ENCODE data around the gene CCDC152. TPM values are rescaled to one million over a fixed set of nuclear protein-coding genes. Genes with fewer than 3 reads are reported as not detected.

CCDC152 gene
- total RNA-seq, 1 donor from 2014 or later = not detected

DNA sequence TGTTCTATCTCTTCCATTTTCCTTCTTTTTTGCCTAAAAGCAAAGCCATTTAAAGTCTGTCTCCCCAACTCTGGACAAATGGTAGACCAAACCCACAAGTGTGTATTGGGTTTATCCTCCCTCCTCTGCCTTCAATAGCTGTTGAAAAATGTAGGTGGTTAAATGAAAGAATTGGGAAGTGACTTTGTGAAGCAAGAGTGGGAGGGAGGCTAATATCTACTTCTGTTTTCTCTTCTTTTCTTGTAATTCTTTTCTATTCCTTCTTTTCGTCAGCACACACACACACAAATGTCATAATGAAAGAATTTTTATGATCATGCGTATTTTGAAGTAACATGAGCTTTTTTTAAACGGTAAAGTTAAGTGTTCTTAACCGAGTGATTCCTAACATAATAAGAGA lies 3.8 kb downstream of the CCDC152 start:
- Histone ChIP-seq H3K4me1 (no peaks in the 10 kb centered on the region), H3K27me3 (no peaks in the 10 kb centered on the region), H3K4me3 (no peak overlapping the region), H3K36me3 (no peaks in the 10 kb centered on the region), H3K9me3 (no peaks in the 10 kb centered on the region), H3K27ac (no peak overlapping the region)
- no peak for DNase-seq (ENCODE audit: extremely low spot score in 2 of 2)
- TF ChIP-seq POLR2AphosphoS5 (IDR thresholded peaks at IDR 0.05; ENCODE audit: insufficient read depth in 1 of 2, low read depth in 1 of 2) = no peak
- TF ChIP-seq POLR2A (IDR thresholded peaks at IDR 0.05) = no peak
- TF ChIP-seq CTCF (IDR thresholded peaks at IDR 0.05) = no peak
- intact Hi-C loops (cut with DNase I) = no loop called here

DNA sequence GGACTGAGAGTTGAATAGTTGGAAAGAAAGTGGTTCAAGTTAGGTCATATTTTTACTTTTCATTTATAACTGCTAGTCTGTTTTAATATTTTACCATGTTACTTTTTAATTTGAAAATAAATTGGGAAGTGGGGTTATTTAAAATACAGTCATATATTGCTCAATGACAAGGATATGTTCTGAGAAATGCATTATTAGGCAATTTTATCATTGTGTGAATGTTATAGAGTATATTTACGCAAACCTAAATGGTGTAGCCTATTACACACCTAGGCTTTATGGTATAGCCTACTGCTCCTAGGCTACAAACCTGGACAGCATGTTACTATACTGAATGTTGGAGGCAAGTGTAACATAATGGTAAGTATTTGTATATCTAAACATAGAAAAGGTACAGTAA lies 5.2 kb downstream of the CCDC152 start:
- no peaks in the 10 kb centered on the region for H3K4me1 ChIP-seq
- intact Hi-C loops (cut with DNase I) = loop anchor here (2.0 kb wide), 1 partner anchor 155 kb away; no protein-coding TSS in a partner anchor
- no peaks in the 10 kb centered on the region for H3K27me3 ChIP-seq
- TF ChIP-seq CTCF (IDR thresholded peaks at IDR 0.05) (no peak), POLR2AphosphoS5 (IDR thresholded peaks at IDR 0.05; ENCODE audit: insufficient read depth in 1 of 2, low read depth in 1 of 2) (no peak), POLR2A (IDR thresholded peaks at IDR 0.05) (no peak)
- DNase-seq (ENCODE audit: extremely low spot score in 2 of 2) = no peak
- H3K27ac ChIP-seq = no peak overlapping the region
- no peak overlapping the region for H3K4me3 ChIP-seq
- no peaks in the 10 kb centered on the region for H3K36me3 ChIP-seq
- H3K9me3 ChIP-seq = no peaks in the 10 kb centered on the region

- Histone ChIP-seq H3K27me3 (no peaks in the 10 kb centered on the region), H3K9me3 (no peaks in the 10 kb centered on the region), H3K4me3 (no peak overlapping the region), H3K36me3 (no peaks in the 10 kb centered on the region), H3K27ac (no peak overlapping the region), H3K4me1 (no peaks in the 10 kb centered on the region)
- intact Hi-C loops (cut with DNase I) = loop anchor here (5.0 kb wide), 1 partner anchor 910 kb away; no protein-coding TSS in a partner anchor
- DNase-seq (ENCODE audit: extremely low spot score in 2 of 2) = no peak
- TF ChIP-seq POLR2A (IDR thresholded peaks at IDR 0.05) (no peak), CTCF (IDR thresholded peaks at IDR 0.05) (peak in 2 of 3 experiments; percentile 63 to 64)
Measured at GRCh38 chr5:42767491-42768105, 11.0 kb downstream of the CCDC152 start.

GRCh38 chr5:42768106-42768504 lies 11.5 kb downstream of the CCDC152 start:
- no peaks in the 10 kb centered on the region for H3K27me3 ChIP-seq
- no peaks in the 10 kb centered on the region for H3K4me1 ChIP-seq
- intact Hi-C loops (cut with DNase I) = loop anchor here (5.0 kb wide), 1 partner anchor 911 kb away; no protein-coding TSS in a partner anchor
- H3K27ac ChIP-seq = no peak overlapping the region
- no peak for DNase-seq (ENCODE audit: extremely low spot score in 2 of 2)
- H3K4me3 ChIP-seq = no peak overlapping the region
- TF ChIP-seq POLR2AphosphoS5 (IDR thresholded peaks at IDR 0.05; ENCODE audit: insufficient read depth in 1 of 2, low read depth in 1 of 2) (no peak), POLR2A (IDR thresholded peaks at IDR 0.05) (no peak), CTCF (IDR thresholded peaks at IDR 0.05) (no peak)
- no peaks in the 10 kb centered on the region for H3K36me3 ChIP-seq
- no peaks in the 10 kb centered on the region for H3K9me3 ChIP-seq

DNA sequence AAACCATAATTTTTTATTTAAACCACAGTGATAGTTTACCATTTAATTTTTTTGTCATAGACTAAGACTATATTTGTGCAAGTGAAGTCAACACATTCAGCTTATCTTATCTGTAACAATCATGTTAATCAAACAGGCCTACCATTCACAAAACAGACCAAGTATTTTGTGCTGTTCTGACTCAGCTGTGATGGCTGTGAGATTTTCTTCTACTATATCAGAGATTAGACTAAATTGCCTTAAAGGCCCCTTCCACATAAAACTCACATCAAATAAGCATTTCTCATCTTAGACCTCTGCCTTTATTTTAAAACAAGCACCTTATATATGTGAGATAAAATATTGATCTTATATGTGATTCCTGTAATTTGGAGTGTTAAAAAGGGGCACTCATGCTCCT lies 13.4 kb downstream of the CCDC152 start:
- Histone ChIP-seq H3K27me3 (no peaks in the 10 kb centered on the region), H3K4me3 (no peak overlapping the region), H3K27ac (no peak overlapping the region), H3K36me3 (no peaks in the 10 kb centered on the region), H3K9me3 (no peaks in the 10 kb centered on the region), H3K4me1 (no peaks in the 10 kb centered on the region)
- no peak for DNase-seq (ENCODE audit: extremely low spot score in 2 of 2)
- intact Hi-C loops (cut with DNase I) = no loop called here
- TF ChIP-seq POLR2A (IDR thresholded peaks at IDR 0.05) = no peak
- TF ChIP-seq CTCF (IDR thresholded peaks at IDR 0.05) = no peak
- no peak for TF ChIP-seq POLR2AphosphoS5 (IDR thresholded peaks at IDR 0.05; ENCODE audit: insufficient read depth in 1 of 2, low read depth in 1 of 2)

Measured in vagina (tissue), 2 donors.